ENCODE data around the gene MACROD2.

MACROD2 gene

GRCh38 chr20:14816471-14816870, 821.2 kb downstream of the MACROD2 start:
- no peak for DNase-seq (ENCODE audit: low read depth)

GRCh38 chr20:14817101-14817500, 821.8 kb downstream of the MACROD2 start:
- no peak for DNase-seq (ENCODE audit: low read depth)

GRCh38 chr20:14820771-14821170, 825.5 kb downstream of the MACROD2 start:
- DNase-seq (ENCODE audit: low read depth): peak; percentile 24

GRCh38 chr20:14821251-14821650, 825.9 kb downstream of the MACROD2 start:
- DNase-seq (ENCODE audit: low read depth): no peak

GRCh38 chr20:14824996-14825395, 829.7 kb downstream of the MACROD2 start:
- DNase-seq (ENCODE audit: low read depth): no peak

GRCh38 chr20:14826543-14827313, 831.4 kb downstream of the MACROD2 start:
- DNase-seq (ENCODE audit: low read depth): no peak

- DNase-seq (ENCODE audit: low read depth): no peak
These were observed 833.1 kb downstream of the MACROD2 start for GRCh38 chr20:14828459-14828858.

GRCh38 chr20:14829906-14830305, 834.6 kb downstream of the MACROD2 start:
- no peak for DNase-seq (ENCODE audit: low read depth)

GRCh38 chr20:14830466-14830865, 835.1 kb downstream of the MACROD2 start:
- no peak for DNase-seq (ENCODE audit: low read depth)

GRCh38 chr20:14830899-14831298, 835.6 kb downstream of the MACROD2 start:
- DNase-seq (ENCODE audit: low read depth): no peak

- DNase-seq (ENCODE audit: low read depth): no peak
These were observed 837.3 kb downstream of the MACROD2 start for GRCh38 chr20:14832630-14833029.

GRCh38 chr20:14838663-14839628, 843.6 kb downstream of the MACROD2 start:
- no peak for DNase-seq (ENCODE audit: low read depth)

- DNase-seq (ENCODE audit: low read depth): no peak
These were observed 850.2 kb downstream of the MACROD2 start for GRCh38 chr20:14845199-14846160.

GRCh38 chr20:14848806-14849205, 853.5 kb downstream of the MACROD2 start:
- DNase-seq (ENCODE audit: low read depth): no peak

- DNase-seq (ENCODE audit: low read depth): no peak
These were observed 857.8 kb downstream of the MACROD2 start for GRCh38 chr20:14853079-14853478.

GRCh38 chr20:14855171-14855570, 859.9 kb downstream of the MACROD2 start:
- DNase-seq (ENCODE audit: low read depth): no peak

GRCh38 chr20:14859627-14860026, 864.3 kb downstream of the MACROD2 start:
- no peak for DNase-seq (ENCODE audit: low read depth)

GRCh38 chr20:14860410-14860814, 865.1 kb downstream of the MACROD2 start:
- DNase-seq (ENCODE audit: low read depth): no peak

- DNase-seq (ENCODE audit: low read depth): no peak
These were observed 865.8 kb downstream of the MACROD2 start for GRCh38 chr20:14861028-14861699.

- DNase-seq (ENCODE audit: low read depth): peak; percentile 7
These were observed 869.9 kb downstream of the MACROD2 start for GRCh38 chr20:14865169-14865568.

GRCh38 chr20:14865731-14866130, 870.4 kb downstream of the MACROD2 start:
- no peak for DNase-seq (ENCODE audit: low read depth)

All from iris pigment epithelial cell (primary cell).